Measurements from ENCODE around the gene OR10G2.
"Not testable (repeated sequence)": the region's sequence is repeated elsewhere in the genome, so short reads cannot be mapped to it uniquely, and the experiment has no call there.

DNA sequence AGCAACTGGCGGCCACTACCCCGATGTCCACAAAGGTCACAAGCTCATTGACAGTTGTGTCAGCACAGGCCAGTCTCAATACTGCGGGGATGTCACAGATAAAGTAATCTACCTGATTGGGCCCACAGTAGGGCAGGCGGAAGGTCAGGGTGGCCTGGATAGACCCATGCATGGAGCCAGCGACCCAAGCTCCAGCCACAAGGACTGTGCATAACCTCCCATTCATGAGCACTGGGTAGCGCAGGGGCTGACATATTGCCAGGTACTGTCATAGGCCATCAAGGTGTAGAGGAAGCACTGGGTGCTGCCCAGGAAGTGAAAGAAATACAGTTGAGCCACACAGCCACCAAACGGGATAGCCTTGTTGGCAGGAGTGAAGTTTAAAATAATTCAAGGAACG is 32.6 kb downstream of the OR10G2 start:
- TF ChIP-seq EZH2phosphoT487 (IDR thresholded peaks at IDR 0.05; ENCODE audit: borderline replicate concordance); YY1 (IDR thresholded peaks at IDR 0.05; ENCODE audit: extremely low read depth, insufficient replicate concordance, low read depth, low read length); ELF1 (IDR thresholded peaks at IDR 0.05; ENCODE audit: borderline replicate concordance, low read depth); SP1 (IDR thresholded peaks at IDR 0.05; ENCODE audit: low read depth); EGR1 (IDR thresholded peaks at IDR 0.05; ENCODE audit: low read depth); POLR2A (IDR thresholded peaks at IDR 0.05; ENCODE audit: borderline replicate concordance, extremely low read depth, insufficient read depth, insufficient read length); RAD21 (IDR thresholded peaks at IDR 0.05; ENCODE audit: low read depth); POLR2AphosphoS5 (IDR thresholded peaks at IDR 0.05; ENCODE audit: low read depth, low read length); JUND (IDR thresholded peaks at IDR 0.05); SIN3A (IDR thresholded peaks at IDR 0.05; ENCODE audit: low read depth): not testable (repeated sequence)
- TF ChIP-seq, protein P1, sequence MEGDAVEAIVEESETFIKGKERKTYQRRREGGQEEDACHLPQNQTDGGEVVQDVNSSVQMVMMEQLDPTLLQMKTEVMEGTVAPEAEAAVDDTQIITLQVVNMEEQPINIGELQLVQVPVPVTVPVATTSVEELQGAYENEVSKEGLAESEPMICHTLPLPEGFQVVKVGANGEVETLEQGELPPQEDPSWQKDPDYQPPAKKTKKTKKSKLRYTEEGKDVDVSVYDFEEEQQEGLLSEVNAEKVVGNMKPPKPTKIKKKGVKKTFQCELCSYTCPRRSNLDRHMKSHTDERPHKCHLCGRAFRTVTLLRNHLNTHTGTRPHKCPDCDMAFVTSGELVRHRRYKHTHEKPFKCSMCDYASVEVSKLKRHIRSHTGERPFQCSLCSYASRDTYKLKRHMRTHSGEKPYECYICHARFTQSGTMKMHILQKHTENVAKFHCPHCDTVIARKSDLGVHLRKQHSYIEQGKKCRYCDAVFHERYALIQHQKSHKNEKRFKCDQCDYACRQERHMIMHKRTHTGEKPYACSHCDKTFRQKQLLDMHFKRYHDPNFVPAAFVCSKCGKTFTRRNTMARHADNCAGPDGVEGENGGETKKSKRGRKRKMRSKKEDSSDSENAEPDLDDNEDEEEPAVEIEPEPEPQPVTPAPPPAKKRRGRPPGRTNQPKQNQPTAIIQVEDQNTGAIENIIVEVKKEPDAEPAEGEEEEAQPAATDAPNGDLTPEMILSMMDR (IDR thresholded peaks at IDR 0.05 in 2 of 3, conservative IDR thresholded peaks at IDR 0.05 in 1 of 3; ENCODE audit: borderline replicate concordance in 1 of 3, insufficient read depth in 1 of 3, low read depth in 2 of 3, low read length in 2 of 3): not testable (repeated sequence)
- TF ChIP-seq, protein P2, sequence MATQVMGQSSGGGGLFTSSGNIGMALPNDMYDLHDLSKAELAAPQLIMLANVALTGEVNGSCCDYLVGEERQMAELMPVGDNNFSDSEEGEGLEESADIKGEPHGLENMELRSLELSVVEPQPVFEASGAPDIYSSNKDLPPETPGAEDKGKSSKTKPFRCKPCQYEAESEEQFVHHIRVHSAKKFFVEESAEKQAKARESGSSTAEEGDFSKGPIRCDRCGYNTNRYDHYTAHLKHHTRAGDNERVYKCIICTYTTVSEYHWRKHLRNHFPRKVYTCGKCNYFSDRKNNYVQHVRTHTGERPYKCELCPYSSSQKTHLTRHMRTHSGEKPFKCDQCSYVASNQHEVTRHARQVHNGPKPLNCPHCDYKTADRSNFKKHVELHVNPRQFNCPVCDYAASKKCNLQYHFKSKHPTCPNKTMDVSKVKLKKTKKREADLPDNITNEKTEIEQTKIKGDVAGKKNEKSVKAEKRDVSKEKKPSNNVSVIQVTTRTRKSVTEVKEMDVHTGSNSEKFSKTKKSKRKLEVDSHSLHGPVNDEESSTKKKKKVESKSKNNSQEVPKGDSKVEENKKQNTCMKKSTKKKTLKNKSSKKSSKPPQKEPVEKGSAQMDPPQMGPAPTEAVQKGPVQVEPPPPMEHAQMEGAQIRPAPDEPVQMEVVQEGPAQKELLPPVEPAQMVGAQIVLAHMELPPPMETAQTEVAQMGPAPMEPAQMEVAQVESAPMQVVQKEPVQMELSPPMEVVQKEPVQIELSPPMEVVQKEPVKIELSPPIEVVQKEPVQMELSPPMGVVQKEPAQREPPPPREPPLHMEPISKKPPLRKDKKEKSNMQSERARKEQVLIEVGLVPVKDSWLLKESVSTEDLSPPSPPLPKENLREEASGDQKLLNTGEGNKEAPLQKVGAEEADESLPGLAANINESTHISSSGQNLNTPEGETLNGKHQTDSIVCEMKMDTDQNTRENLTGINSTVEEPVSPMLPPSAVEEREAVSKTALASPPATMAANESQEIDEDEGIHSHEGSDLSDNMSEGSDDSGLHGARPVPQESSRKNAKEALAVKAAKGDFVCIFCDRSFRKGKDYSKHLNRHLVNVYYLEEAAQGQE (IDR thresholded peaks at IDR 0.05; ENCODE audit: low read depth): not testable (repeated sequence)
- TF ChIP-seq, protein P3, sequence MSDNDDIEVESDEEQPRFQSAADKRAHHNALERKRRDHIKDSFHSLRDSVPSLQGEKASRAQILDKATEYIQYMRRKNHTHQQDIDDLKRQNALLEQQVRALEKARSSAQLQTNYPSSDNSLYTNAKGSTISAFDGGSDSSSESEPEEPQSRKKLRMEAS (IDR thresholded peaks at IDR 0.05): not testable (repeated sequence)
- TF ChIP-seq, protein P4, sequence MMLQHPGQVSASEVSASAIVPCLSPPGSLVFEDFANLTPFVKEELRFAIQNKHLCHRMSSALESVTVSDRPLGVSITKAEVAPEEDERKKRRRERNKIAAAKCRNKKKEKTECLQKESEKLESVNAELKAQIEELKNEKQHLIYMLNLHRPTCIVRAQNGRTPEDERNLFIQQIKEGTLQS (IDR thresholded peaks at IDR 0.05): not testable (repeated sequence)
